ENCODE data around the gene CCKAR.

- TF ChIP-seq, protein P1, sequence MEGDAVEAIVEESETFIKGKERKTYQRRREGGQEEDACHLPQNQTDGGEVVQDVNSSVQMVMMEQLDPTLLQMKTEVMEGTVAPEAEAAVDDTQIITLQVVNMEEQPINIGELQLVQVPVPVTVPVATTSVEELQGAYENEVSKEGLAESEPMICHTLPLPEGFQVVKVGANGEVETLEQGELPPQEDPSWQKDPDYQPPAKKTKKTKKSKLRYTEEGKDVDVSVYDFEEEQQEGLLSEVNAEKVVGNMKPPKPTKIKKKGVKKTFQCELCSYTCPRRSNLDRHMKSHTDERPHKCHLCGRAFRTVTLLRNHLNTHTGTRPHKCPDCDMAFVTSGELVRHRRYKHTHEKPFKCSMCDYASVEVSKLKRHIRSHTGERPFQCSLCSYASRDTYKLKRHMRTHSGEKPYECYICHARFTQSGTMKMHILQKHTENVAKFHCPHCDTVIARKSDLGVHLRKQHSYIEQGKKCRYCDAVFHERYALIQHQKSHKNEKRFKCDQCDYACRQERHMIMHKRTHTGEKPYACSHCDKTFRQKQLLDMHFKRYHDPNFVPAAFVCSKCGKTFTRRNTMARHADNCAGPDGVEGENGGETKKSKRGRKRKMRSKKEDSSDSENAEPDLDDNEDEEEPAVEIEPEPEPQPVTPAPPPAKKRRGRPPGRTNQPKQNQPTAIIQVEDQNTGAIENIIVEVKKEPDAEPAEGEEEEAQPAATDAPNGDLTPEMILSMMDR (IDR thresholded peaks at IDR 0.05) = no peak
- no peak for TF ChIP-seq POLR2A (IDR thresholded peaks at IDR 0.05)
Observed at GRCh38 chr4:26441771-26442170, 48.5 kb downstream of the CCKAR start.

Measured in body of pancreas (tissue), 4 donors.